Middle frontal gyrus (tissue), 1 donor: Measurements from ENCODE around the gene COL19A1.
"Not testable (repeated sequence)": the region's sequence is repeated elsewhere in the genome, so short reads cannot be mapped to it uniquely, and the experiment has no call there.

Experiments used
- DNase-seq: peaks from one replicate; pipeline ENCODE4 v3.0.0-alpha.2; 2015; ENCODE audit warnings: low spot score; ENCODE audit errors: extremely low spot score

COL19A1 gene

DNA sequence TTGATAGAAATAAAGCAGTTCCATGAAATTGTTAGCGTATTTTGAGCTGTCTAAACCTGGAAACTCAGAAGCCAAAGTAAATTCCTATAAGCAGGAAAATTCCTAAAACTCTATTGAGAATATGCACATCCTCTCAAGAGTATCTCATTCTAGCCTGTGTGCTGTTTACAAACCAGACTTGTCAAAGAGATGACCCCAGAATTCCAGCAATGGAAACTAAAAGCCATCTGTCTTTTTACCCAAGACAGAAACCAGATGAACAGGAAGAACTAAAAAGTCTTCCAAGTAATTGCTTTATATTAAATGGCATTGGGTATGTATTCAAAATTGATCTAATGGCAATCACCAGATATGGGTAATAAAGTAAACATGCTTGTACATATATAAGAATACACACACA lies 92.6 kb downstream of the COL19A1 start:
- no peak for DNase-seq

DNA sequence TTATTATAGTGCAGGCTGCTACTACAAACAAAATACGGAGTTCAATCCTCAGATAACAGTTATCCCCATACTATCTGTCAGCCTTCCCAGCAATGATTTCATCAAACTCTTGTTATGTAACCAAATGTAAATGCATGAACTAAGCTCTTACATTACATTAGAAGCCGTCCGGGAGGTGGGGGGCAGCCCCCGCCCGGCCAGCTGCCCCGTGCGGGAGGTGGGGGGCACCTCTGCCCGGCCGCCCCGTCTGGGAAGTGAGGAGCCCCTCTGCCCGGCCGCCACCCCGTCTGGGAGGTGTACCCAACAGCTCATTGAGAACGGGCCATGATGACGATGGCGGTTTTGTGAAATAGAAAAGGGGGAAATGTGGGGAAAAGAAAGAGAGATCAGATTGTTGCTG lies 99.6 kb downstream of the COL19A1 start:
- not testable (repeated sequence) for DNase-seq

DNA sequence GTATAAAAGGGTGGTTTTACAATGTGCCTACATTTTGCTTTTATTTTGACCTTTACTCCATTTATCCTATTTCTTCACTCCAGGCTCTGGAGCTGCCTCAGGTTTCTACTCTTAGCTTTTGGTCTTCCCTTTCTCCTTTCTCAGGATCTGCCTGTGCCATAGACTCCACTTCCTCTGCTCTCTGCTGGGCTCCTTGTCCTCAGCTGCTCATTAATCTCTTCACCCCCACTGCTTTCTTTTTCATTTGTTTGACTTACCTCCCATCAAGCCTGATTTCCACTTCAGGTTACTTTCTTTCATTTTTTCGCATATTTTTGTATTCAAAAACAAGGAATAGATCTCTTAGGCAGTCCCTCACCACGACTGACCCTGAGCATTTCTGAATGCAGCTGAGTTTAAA lies 106.8 kb downstream of the COL19A1 start:
- DNase-seq = no peak

DNA sequence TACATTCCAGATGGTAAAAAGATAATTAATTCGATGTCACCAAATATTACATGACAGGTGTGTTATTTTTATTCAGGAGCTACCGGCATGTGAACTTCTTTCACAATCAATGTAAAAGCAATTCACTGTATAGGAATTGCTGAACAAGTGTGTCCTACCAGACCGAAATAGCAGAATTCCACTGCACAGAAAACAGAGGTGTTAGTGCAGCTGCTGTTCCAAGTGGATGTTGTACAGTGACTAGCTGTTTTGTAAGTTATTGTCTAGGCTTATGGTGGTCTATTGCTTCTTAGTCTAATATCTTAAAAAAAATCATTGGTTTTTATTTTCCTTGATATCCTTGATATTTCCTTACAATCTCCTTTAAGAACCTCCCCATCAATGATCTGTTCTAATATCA lies 107.4 kb downstream of the COL19A1 start:
- no peak for DNase-seq

DNA sequence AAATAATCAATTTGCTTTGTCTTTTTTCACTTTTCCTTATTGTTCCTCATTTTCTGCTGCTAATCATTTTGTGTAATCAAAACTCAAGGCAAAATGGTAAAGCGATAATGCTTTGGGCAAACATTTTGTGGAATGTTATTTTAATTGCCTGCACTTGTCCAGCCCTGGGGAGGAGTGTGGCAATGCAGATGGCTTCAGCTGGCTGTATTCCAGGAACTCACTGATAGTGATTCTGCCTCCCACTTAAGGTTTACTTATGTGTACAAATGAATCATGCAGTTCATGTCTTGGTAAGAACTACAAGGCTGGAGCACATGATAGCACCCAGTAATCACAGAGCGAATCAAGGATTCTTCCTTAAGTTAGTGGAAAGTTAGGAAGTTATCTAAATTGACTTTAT lies 107.8 kb downstream of the COL19A1 start:
- DNase-seq = no peak

DNA sequence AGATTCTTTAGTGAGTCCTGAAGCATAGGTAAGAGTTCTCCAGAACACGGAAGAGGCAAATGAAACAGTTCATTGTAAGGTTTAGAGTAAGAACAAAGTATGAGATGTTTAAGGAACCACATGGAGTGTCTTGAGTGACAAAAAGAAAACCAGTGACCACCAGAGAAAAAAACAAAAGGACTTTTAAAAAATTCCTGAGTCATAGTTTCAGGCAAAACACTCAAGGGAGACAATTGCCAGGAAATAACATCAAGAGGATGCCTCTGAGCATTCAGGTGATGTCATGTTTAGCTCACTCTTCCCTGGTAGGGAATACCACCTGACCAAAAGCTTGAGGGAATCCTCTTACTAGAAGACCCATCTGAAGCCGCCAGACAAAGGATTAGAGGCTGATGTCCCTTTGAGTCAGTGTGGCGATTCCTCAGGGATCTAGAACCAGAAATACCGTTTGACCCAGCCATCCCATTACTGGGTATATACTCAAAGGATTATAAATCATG lies 110.3 kb downstream of the COL19A1 start:
- no peak for DNase-seq

DNA sequence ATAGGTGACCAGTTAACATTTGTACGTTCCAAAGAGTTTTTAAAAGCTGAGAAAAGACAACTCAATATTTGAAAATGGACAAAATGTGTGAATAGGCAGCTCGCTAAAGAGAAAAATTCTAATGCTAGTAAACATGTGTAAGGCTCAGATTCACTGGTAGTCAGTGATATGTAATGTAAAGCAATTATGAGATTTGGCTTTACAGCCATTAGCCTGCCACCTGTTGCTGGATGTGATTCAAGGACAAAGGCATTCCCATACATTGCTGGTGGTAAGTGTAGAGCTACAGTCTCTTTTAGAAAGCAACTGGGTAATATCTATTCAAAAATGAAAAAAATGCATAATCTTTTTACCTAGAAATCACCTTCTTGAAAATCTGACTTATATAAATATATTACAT lies 114.3 kb downstream of the COL19A1 start:
- no peak for DNase-seq

DNA sequence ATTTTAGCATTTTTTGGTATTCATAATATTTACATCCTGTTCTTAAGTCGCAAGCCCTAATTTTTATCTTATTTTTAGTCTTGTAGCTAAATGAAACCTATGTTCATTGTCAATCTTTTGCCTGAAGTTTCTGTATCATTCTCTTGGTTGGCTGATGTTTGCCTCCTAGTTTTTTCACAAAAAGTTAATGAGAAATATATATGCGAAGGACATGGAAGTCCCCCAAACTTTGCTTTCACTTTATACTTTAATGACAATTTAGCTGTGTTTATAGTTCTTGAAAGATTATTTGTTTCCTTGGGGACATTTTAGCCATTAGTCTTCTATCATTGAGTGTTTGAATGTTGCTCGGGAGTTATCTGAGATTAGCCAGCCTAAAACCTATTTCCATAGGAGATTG lies 118.2 kb downstream of the COL19A1 start:
- DNase-seq = no peak

DNA sequence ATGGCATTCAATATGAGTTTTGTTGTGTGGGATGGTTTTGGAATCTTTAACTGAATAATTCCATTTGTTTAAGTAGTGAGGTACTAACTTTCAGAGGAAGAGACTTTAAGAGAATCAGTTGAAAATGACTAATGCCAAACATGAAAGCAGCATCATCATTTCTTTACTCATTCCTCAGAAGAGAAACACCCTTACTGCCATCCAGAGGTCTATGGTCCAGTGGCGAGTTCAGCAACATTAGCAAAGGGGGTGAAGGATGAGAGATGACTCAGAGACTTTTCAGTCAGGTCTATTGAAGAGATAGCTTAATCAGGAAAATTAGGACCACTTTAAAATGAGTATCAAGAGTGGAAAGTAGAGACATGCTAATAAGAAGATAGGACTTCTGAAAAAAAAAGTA lies 118.8 kb downstream of the COL19A1 start:
- no peak for DNase-seq

DNA sequence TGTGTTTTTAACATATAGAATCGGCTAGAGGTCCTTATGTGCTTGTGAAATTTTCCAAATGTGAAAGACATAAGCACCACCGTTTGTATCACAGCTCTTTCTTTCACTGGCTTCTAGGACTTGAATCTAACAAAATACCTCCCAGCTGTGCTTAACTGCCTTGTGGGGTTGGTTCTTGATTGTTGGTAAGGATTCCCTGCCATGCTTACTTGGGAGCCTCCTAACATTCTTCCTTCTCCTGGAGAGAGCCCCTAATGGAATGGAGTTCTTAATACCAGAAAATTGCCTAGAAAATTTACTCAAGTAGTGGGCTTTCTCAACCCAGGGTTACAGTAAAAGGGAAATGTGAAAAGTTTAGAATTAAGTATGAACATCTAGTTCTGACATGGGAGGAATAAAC lies 121.2 kb downstream of the COL19A1 start:
- no peak for DNase-seq

DNA sequence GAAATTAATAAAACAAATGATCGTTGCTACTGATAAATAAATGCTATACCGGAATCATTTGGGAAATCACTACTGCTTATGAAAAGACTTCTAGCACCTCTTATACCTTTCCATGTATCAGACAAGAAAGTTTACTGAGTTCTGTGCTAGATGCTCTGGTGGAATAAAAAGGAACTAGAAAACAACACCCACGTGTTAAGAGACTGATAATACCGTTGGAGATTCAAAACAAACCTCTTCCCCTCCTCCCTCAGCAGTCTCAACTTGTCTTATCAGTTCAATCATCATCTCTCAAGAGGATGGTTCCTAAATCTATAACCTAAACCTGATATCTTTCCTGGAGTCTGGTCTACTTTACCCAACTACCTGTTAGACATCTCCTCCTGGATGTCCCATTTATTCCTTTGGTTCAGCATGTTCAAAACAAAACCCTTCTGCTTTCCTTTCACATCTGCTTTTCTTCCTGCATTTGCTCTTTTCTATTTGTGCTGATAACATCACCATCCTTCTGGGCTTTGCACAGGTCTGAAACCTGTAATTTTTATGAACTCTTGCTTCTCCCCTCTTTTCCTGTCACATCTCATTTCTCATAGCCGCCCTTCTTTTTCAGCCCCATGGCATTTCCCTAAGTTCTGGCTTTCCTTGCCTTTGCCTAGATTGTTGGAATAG lies 122.2 kb downstream of the COL19A1 start:
- no peak for DNase-seq

DNA sequence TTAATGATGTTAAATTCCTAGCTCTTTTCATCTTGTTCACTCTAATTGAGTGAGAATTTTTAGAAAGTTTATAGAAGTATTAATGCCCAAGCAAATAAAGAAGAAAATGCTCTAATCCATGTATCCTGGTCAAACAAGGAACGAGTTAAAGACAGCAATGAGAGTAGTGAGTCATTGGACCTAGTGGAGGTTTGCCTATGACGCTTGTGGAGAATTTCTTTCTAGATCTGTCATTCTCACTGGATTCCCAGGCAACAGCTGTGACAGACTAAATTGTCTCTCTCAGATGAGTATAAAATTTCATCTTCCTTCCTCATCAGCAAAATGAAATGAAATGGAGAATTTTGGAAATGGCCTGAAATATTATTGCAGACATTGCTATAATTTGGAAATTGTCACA lies 127.9 kb downstream of the COL19A1 start:
- no peak for DNase-seq

DNA sequence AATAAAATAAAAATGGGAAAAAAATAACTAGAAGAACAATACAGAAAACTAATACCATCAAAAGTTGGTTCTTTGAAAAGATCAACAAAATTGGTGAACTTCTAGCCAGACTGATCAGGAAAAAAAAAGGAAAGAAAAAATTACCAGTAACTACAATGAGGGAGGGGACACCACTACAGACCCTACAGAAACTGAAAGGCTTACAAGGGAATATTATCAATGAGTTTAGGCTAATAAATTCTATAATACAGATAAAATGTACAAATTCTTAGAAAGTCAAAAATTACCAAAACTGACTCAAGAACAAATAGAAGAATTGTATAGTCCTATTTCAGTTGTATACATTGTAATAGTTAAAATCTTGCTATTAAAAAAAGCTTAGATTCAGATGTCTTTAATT lies 141.8 kb downstream of the COL19A1 start:
- DNase-seq = no peak

DNA sequence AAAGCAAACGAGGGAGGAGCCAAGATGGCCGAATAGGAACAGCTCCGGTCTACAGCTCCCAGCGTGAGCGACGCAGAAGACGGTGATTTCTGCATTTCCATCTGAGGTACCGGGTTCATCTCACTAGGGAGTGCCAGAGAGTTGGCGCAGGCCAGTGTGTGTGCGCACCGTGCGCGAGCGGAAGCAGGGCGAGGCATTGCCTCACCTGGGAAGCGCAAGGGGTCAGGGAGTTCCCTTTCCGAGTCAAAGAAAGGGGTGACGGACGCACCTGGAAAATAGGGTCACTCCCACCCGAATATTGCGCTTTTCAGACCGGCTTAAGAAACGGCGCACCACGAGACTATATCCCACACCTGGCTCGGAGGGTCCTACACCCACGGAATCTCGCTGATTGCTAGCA lies 144.0 kb downstream of the COL19A1 start:
- DNase-seq = not testable (repeated sequence)

DNA sequence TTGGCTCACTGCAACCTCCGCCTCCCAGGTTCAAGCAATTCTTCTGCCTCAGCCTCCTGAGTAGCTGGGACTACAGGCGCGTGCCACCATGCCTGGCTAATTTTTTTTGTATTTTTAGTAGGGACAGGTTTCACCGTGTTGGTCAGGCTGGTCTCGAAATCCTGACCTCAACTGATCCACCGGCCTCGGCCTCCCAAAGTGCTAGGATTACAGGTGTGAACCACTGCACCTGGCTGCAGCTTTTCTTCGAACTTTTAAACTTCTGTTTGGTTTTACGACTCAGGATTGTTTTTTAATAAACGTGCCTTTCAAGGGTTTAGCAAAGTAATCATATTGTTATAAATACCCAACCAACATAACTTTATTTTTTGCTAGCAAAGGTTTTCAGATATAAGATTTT lies 156.8 kb downstream of the COL19A1 start:
- not testable (repeated sequence) for DNase-seq

DNA sequence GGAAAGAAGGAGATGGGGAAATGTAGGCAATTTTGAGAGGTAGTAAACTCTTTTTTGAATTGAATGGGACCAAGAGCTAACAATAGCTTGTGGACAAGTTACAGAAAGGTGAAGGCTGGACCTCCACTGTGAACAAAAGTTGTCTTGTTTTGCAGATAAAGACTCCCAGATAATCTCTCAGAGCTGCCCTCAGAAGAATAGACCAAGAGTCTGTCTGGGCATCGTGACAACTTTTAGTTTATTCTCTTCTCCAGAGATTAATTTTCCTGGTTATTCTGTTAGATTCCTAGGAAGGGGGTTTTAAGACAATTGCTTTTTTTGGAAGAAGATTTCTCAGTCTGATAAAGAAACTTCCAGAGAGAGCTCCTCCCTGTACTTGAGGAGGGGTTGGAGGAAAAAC lies 161.9 kb downstream of the COL19A1 start:
- no peak for DNase-seq

DNA sequence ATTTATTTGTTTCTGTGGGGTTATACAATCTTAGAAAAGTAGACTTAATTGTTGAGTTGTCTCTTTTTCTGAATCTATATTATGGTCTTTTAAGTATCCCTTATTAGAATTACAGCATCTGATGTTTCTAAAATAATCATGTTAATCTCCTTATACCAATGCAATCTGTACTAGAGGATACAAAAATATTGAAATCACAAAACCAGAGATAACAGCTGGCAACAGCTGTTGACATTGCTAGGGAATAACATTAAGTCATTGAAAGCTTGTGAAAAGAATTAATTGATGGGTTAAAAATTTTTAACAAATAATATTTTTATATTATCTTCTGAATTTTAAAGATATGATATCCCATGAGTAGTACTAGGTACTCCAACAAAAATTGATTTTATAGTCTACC lies 162.6 kb downstream of the COL19A1 start:
- no peak for DNase-seq

DNA sequence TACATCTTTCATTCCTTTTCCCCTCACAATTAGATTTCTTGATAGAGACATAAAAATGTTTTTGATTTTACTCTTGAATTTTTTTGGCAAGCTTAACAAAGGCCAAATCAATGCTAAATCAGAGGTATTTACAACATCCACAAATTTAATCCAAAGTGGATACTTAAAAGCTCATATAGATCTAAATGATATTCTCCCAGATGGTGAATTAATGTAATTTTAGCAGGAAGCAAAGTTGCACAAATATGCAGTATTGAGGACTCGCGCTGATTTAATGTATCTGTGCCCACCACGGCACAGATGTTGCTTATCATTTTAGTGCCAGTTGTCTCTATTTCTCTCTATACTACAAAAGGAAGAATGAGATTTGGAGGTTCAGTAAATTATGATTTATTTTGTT lies 167.4 kb downstream of the COL19A1 start:
- DNase-seq = no peak

DNA sequence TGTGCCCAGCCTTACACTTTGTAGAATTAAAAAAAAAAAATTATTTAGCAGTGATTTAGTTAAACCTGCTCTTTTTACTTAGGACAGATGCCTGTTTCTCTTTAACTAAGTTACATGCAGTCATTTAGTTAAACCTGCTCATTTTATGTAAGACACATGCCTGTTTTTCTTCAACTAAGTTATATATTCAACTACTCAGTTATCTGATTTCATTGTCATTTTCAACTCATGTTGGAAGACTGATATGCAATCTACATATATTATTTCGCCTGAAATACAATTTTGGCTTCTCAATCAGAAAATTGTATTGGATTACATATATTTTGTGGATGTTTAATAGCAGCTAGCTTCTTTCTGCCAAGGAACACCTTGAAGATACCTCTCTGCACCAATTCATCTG lies 171.1 kb downstream of the COL19A1 start:
- DNase-seq = no peak

DNA sequence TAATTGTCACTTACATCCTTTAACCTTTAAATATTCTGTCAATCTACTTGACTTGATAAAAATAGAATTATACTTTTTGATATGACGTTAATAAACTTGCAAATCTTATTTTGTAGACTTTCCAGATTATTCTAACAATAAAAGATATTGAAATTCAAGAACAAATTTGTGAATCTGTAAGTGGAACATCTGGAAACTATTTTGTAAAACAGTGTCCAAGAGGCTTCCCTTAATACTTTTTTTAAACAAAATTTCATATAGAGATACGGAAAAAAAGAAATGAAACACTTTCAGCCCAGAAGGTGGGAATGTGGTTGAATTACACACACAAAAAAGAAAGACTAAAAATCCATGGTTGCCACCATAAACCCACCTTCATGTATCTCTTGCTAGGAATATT lies 174.4 kb downstream of the COL19A1 start:
- no peak for DNase-seq

DNA sequence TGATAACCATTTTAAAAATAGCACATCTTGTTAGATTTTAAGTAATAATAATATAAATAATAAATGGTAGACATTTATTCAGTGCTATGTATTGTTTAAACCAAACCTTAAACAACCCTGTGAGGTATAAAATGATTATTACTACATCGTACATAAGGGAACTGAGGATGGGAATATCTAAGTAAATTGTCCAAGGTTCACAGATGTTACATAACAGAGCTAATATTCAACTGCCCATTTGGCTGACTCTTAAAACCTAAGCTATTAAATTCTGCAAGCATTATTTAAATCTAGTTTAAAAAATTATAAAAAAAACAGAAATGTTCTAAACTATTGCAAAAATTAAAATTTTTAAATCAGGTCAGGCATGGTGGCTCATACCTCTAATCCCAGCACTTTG lies 175.1 kb downstream of the COL19A1 start:
- DNase-seq = no peak

DNA sequence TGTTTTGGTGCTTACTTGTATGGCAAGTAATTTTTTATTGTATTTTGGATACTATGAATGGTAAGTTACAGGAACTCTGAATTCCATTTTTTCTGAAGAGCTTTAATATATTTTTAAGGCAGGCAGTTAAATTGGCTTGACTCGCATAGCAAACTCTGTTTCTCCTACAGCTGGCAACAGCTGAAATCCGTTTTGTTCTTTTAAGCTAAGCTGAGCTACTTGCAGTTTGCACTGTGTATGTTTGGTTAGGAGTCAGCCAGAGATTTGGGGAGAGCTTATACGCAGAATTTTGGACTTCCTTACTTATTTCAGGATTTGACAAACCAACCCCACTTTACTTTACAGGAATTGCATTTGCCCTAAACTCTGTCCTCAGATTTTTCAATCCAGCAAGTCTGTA lies 179.1 kb downstream of the COL19A1 start:
- DNase-seq = no peak

DNA sequence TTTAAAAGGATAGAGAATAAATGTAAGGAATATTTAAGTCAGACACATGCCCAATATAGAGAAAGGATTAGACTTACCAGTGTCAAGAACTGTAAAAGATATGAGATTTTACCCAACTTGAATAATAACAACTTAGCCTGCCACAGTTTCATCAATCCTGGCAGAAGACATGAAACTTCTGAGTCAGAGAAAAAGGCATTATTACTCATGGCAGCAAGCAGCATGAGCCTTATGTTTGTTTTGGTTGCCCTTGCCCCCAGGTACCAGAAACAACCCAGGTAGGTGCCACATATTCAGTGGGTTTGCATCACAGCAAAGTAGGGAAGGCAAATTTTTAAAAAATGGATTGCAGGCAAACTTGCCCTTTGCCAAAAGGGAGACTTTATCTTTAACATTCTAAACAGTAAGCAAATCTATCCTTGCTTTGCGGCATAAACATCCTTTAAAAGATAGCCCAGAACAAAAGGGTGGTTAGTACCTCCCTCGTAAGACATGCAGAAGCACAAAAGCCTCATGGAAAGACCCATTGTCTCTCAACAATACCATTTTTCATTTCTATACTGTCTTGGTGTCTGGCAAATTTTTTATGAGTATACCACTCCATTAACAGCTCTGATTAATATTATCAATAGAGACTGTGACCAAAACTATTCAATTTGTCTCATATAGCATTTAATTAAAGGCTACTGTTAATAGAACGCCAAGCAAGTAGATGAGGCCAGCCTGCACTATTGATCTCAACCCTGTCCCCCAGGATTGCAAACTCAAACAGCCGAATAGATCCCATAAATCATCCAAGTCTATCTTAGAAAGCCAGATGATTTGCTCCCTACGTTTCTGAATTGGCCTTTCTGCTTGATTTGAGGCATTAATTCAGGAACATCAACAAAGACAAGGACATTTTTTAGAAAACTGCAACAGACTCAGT lies 185.1 kb downstream of the COL19A1 start:
- no peak for DNase-seq
